B cell (primary cell): ENCODE results near the gene TMEM247. TPM values are rescaled to one million over a fixed set of nuclear protein-coding genes. Genes with fewer than 3 reads are reported as not detected.

Experiments
- ATAC-seq: fragments of 200-7000 bp; cut with Tn5 transposase; one replicate; pipeline ENCODE4 v1.10.0; 2021; ENCODE audit warnings: low read depth, mild to moderate bottlenecking, moderate number of reproducible peaks, moderate library complexity
- CTCF ChIA-PET: fragments of 350-600 bp; sonication (Branson Sonifier 250); formaldehyde crosslinking; loops from one replicate; lab custom pipeline; 2021; ENCODE audit warnings: antibody characterized with exemption, inconsistent platforms; lab: Charles Lee
- POLR2A ChIA-PET: fragments of 350-600 bp; sonication (Branson Sonifier 250); formaldehyde crosslinking; loops from one replicate; lab custom pipeline; 2021; ENCODE audit warnings: antibody characterized with exemption; lab: Charles Lee
- DNase-seq: peaks from one replicate; pipeline ENCODE4 v3.0.0; 2013
- H2AFZ ChIP-seq: 2 replicates; pipeline ENCODE4 v1.6.1; 2012; ENCODE audit warnings: mild to moderate bottlenecking, low read depth, low read length; ENCODE audit not compliant: insufficient read depth, poor library complexity, severe bottlenecking
- H3K27ac ChIP-seq, 2 donors: 1 replicate in 1 of 2; 2 replicates in 1 of 2; pipeline ENCODE4 v1.5.1; 2012 to 2013; ENCODE audit warnings: low read length in 2 of 2, mild to moderate bottlenecking in 2 of 2, moderate library complexity in 1 of 2
- H3K27me3 ChIP-seq, 4 experiments: fragments of 200-600 bp in 1 of 4; sonication (generic) in 1 of 4; replicated peaks in 1 of 4; 1 replicate in 2 of 4; 2 replicates in 2 of 4; pipeline versions ENCODE4 v1.6.1 to v1.7.0; 2013 to 2016; ENCODE audit warnings: low read length in 3 of 4, mild to moderate bottlenecking in 2 of 4, mixed read lengths in 1 of 4, moderate library complexity in 1 of 4; ENCODE audit not compliant: insufficient read depth in 4 of 4, control insufficient read depth in 3 of 4; ENCODE audit errors: control extremely low read depth in 1 of 4
- H3K36me3 ChIP-seq, 2 experiments: replicated peaks in 1 of 2; 1 replicate in 1 of 2; 2 replicates in 1 of 2; pipeline versions ENCODE4 v1.6.1 to v1.7.1; 2013; ENCODE audit warnings: low read length in 1 of 2; ENCODE audit not compliant: insufficient read depth in 2 of 2, control insufficient read depth in 1 of 2; ENCODE audit errors: control extremely low read depth in 1 of 2, extremely low read depth in 1 of 2
- H3K4me1 ChIP-seq, 2 donors: fragments of 200-600 bp in 1 of 2; sonication (generic) in 1 of 2; 1 replicate in 1 of 2; 2 replicates in 1 of 2; pipeline versions ENCODE4 v1.5.1 to v1.6.1; 2013 to 2017; ENCODE audit warnings: low read length in 2 of 2; ENCODE audit not compliant: control insufficient read depth in 2 of 2, insufficient read depth in 2 of 2
- H3K4me2 ChIP-seq: replicated peaks from 2 replicates; pipeline ENCODE3; 2012; ENCODE audit warnings: mild to moderate bottlenecking, low read depth, low read length; ENCODE audit not compliant: poor library complexity, severe bottlenecking
- H3K4me3 ChIP-seq, 5 experiments: fragments of 200-600 bp in 1 of 5; sonication (generic) in 1 of 5; 1 replicate in 3 of 5; 2 replicates in 2 of 5; pipeline versions ENCODE4 v1.5.1 to v1.7.0; 2011 to 2016; ENCODE audit warnings: low read length in 4 of 5, mild to moderate bottlenecking in 4 of 5, low read depth in 2 of 5, control low read depth in 1 of 5, moderate library complexity in 1 of 5; ENCODE audit not compliant: insufficient read depth in 1 of 5; ENCODE audit errors: control extremely low read depth in 1 of 5, extremely low read depth in 1 of 5
- H3K79me2 ChIP-seq: fragments of 200-600 bp; sonication (generic); one replicate; pipeline ENCODE4 v1.6.0; 2016; ENCODE audit warnings: low read length; ENCODE audit not compliant: control insufficient read depth, insufficient read depth
- H3K9ac ChIP-seq: fragments of 200-600 bp; sonication (generic); 2 replicates; pipeline ENCODE4 v1.6.1; 2017; ENCODE audit warnings: mild to moderate bottlenecking, low read length, moderate library complexity
- H3K9me3 ChIP-seq, 3 donors: one replicate each; pipeline versions ENCODE4 v1.6.1 to v1.7.1; 2013; ENCODE audit warnings: low read length in 2 of 3; ENCODE audit not compliant: control insufficient read depth in 2 of 3, insufficient read depth in 1 of 3; ENCODE audit errors: control extremely low read depth in 1 of 3
- H4K20me1 ChIP-seq: 2 replicates; pipeline ENCODE4 v1.6.0; 2012; ENCODE audit warnings: mild to moderate bottlenecking, low read length; ENCODE audit not compliant: insufficient read depth, control insufficient read depth, poor library complexity, severe bottlenecking
- H3K27ac Mint-ChIP-seq: one replicate; pipeline ENCODE4 v1.8.0; 2021; ENCODE audit warnings: mixed read lengths
- H3K27me3 Mint-ChIP-seq: one replicate; pipeline ENCODE4 v1.8.0; 2021; ENCODE audit warnings: mixed read lengths
- H3K4me1 Mint-ChIP-seq: one replicate; pipeline ENCODE4 v1.8.0; 2021; ENCODE audit warnings: mixed read lengths
- H3K4me3 Mint-ChIP-seq: one replicate; pipeline ENCODE4 v1.8.0; 2021; ENCODE audit warnings: mixed read lengths
- H3K9me3 Mint-ChIP-seq: one replicate; pipeline ENCODE4 v1.8.0; 2022; ENCODE audit warnings: mixed read lengths; ENCODE audit not compliant: insufficient read depth
- EZH2 ChIP-seq: IDR thresholded peaks from 2 replicates; pipeline ENCODE4 v1.6.1; 2012; ENCODE audit warnings: borderline replicate concordance, low read depth, mild to moderate bottlenecking, moderate library complexity, low read length; ENCODE audit not compliant: insufficient read depth, poor library complexity, severe bottlenecking
- WGBS: methylation state at CpG from one replicate; pipeline ENCODE4 v1.1.5; 2013; ENCODE audit warnings: missing lambda C conversion rate; ENCODE audit not compliant: insufficient coverage; 5-methylcytosine and 5-hydroxymethylcytosine counted together
- intact Hi-C: fragments of 100-400 bp; cut with micrococcal nuclease; formaldehyde crosslinking; loops from one replicate; pipeline ENCODE4 v1.10.0; 2022
- polyA plus RNA-seq: library from polyadenylated mRNA; depleted of rRNA; stranded (reverse); fragments of >200 nt; gene quantifications from 2 replicates; pipeline ENCODE4 v1.2.3, GENCODE V29; 2012
- total RNA-seq, 2 donors: library from RNA; stranded (reverse); fragments of 120-200 nt in 1 of 2; gene quantifications; 1 replicate in 1 of 2; 2 replicates in 1 of 2; pipeline versions ENCODE4 v1.2.3 to v1.2.4, GENCODE V29; 2013 to 2022
- TF ChIP-seq, protein P1 (sequence below): fragments of 200-600 bp; IDR thresholded peaks from one replicate; pipeline ENCODE4 v1.8.0; 2022; ENCODE audit warnings: antibody characterized with exemption, mild to moderate bottlenecking

TMEM247 gene
- total and polyA plus RNA-seq, 2 donors (not counting 1 experiment from before 2014, with no cell fraction given), result not detected

DNA sequence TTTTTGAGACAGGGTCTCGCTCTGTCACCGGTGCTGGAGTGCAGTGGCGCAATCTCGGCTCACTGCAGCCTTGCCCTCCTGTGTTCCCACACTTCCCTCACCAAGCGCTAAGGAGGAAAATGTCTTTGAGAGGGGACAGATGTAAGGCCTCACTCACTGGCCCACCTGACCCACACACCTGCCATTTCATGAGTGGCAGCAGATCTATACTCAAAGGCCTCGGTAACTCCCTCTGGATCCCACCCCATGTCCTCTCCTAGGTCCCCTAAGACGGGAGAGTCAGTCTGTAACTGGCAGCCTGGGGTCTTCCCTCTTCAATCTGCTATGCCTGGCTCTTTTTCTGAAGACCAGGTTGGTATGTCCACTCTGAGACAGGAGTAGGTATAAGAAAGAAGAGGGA is 12.9 kb downstream of the TMEM247 start:
- H3K27me3 ChIP-seq, result no peaks in the 10 kb centered on the region
- H3K79me2 ChIP-seq, result no peaks in the 10 kb centered on the region

DNA sequence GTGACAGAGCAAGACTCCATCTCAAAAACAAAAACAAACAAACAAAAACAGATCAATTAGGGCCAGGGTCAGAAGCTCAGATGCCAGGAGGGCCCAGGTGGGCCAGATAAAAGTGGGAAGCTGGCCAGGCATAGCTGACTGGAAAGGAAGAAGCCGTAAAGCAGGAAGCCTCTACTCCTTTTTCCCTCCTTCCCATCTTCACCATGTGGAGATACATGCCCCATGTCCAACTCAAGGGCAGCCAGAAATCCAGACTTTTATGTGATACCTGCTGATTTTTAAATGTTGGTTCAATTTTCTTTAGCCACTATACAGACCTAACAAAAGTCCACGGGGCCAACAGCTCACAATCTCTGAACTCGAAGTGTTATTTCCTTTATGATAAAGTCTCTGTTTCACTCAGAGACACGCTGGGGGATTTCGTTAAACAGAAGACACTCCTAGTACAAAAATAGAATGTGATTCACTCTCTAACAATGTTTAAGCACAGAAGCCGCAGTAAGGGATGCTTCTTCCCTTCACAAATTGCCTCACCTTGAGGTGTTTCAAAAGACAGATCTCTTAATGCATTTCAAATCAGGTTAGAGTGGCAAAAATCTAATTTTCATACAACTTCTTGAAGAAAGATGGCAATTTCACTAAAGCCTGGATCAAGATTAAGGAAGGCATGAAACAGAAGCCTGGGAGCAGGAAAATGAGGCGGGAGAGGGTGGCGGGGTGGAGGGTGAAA is 14.0 kb downstream of the TMEM247 start:
- POLR2A ChIA-PET, result no interaction called here
- Histone ChIP-seq H3K9ac (no peak overlapping the region), H3K4me2 (no peak overlapping the region), H2AFZ (peak overlapping the region; percentile 25), H3K79me2 (no peaks in the 10 kb centered on the region), H3K36me3 (no peaks in the 10 kb centered on the region), H3K4me1 (peaks cover 8 to 15% of the 10 kb centered on the region in 2 donors), H3K9me3 (no peaks in the 10 kb centered on the region), H3K27ac (no peak overlapping the region), H4K20me1 (no peaks in the 10 kb centered on the region), H3K4me3 (no peak overlapping the region), H3K27me3 (no peaks in the 10 kb centered on the region)
- no peak overlapping the region for H3K27ac Mint-ChIP-seq
- intact Hi-C loops, result no loop called here
- 90% methylated on average over 2 of the region's 8 CpGs for WGBS
- no peak for DNase-seq
- no peak for ATAC-seq
- H3K9me3 Mint-ChIP-seq, result no peaks in the 10 kb centered on the region
- H3K4me1 Mint-ChIP-seq, result peaks cover 23% of the 10 kb centered on the region
- TF ChIP-seq, protein P1, sequence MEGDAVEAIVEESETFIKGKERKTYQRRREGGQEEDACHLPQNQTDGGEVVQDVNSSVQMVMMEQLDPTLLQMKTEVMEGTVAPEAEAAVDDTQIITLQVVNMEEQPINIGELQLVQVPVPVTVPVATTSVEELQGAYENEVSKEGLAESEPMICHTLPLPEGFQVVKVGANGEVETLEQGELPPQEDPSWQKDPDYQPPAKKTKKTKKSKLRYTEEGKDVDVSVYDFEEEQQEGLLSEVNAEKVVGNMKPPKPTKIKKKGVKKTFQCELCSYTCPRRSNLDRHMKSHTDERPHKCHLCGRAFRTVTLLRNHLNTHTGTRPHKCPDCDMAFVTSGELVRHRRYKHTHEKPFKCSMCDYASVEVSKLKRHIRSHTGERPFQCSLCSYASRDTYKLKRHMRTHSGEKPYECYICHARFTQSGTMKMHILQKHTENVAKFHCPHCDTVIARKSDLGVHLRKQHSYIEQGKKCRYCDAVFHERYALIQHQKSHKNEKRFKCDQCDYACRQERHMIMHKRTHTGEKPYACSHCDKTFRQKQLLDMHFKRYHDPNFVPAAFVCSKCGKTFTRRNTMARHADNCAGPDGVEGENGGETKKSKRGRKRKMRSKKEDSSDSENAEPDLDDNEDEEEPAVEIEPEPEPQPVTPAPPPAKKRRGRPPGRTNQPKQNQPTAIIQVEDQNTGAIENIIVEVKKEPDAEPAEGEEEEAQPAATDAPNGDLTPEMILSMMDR, result no peak
- TF ChIP-seq EZH2, result no peak
- CTCF ChIA-PET, result interaction anchor here (0.5 kb wide), 1 partner anchor 101 kb away, joined by 3 read pairs; no protein-coding TSS in a partner anchor
- no peaks in the 10 kb centered on the region for H3K27me3 Mint-ChIP-seq
- H3K4me3 Mint-ChIP-seq, result no peak overlapping the region

More for the DNA sequence above, 12.9 kb downstream of the TMEM247 start:
- H2AFZ ChIP-seq, result no peak overlapping the region
- H3K27ac ChIP-seq, result no peak overlapping the region
- H3K9ac ChIP-seq, result no peak overlapping the region
- H3K9me3 ChIP-seq, result no peaks in the 10 kb centered on the region
- DNase-seq (no peak), ATAC-seq (no peak)
- H3K27ac Mint-ChIP-seq, result no peak overlapping the region
- H3K4me3 ChIP-seq, result no peak overlapping the region
- H3K9me3 Mint-ChIP-seq, result no peaks in the 10 kb centered on the region
- intact Hi-C loops, result no loop called here
- TF ChIP-seq, protein P1, result no peak
- TF ChIP-seq EZH2, result no peak
- H3K4me2 ChIP-seq, result no peak overlapping the region
- H4K20me1 ChIP-seq, result no peaks in the 10 kb centered on the region
- WGBS, result no CpG with 5 or more reads among the region's 7 CpGs
- ChIA-PET CTCF (no interaction called here), POLR2A (no interaction called here)
- peaks cover 8 to 15% of the 10 kb centered on the region in 2 donors for H3K4me1 ChIP-seq
- no peak overlapping the region for H3K4me3 Mint-ChIP-seq
- no peaks in the 10 kb centered on the region for H3K36me3 ChIP-seq
- H3K4me1 Mint-ChIP-seq, result peaks cover 21% of the 10 kb centered on the region
- no peaks in the 10 kb centered on the region for H3K27me3 Mint-ChIP-seq
